ENCODE measurements around the gene REXO1. TPM values are rescaled to one million over a fixed set of nuclear protein-coding genes. Genes with fewer than 3 reads are reported as not detected.
A peak's percentile ranks its signal among the peaks of the same experiment; 100 is the strongest.

Gene REXO1
- total and polyA plus RNA-seq, 9 of the 15 experiments (the other 6 are each of a cell fraction or from before 2014, with no cell fraction given): 0.04 to 63.3 (median 15.8) TPM

- 0 out of 4 replicates have a peak, but pooled peaks of 1 of the 2 experiments have one; percentile 9 for TF ChIP-seq UBTF (IDR thresholded peaks at IDR 0.05; ENCODE audit: borderline replicate concordance in 1 of 2, low read depth in 2 of 2, low read length in 2 of 2)
- TF ChIP-seq DMBX1 (CRISPR knock-in tag; IDR thresholded peaks at IDR 0.05; ENCODE audit: borderline replicate concordance): peak; percentile 49; the same call in 1 of the 2 replicates
- no peak for TF ChIP-seq ZFPM2 (CRISPR knock-in tag; IDR thresholded peaks at IDR 0.05)
- TF ChIP-seq ZBTB17 (CRISPR knock-in tag; IDR thresholded peaks at IDR 0.05): 0 out of 2 replicates have a peak, but pooled peaks have one; percentile 11
- TF ChIP-seq ZNF655 (CRISPR knock-in tag; IDR thresholded peaks at IDR 0.05): no peak
- TF ChIP-seq CBX1 (IDR thresholded peaks at IDR 0.05; ENCODE audit: low read depth): 0 out of 2 replicates have a peak, but pooled peaks have one; percentile 28
- peak in 1 of 2 experiments; percentile 39; a peak in 1 of 4 replicates for TF ChIP-seq MNT (conservative IDR thresholded peaks at IDR 0.05)
- TF ChIP-seq U2AF1 (optimal IDR thresholded peaks at IDR 0.05; ENCODE audit: low read depth, low read length): no peak
- TF ChIP-seq RBBP5 (IDR thresholded peaks at IDR 0.05; ENCODE audit: borderline replicate concordance, insufficient read depth, low read length, poor library complexity, severe bottlenecking): peak; percentile 68
- TF ChIP-seq KAT7 (CRISPR knock-in tag; IDR thresholded peaks at IDR 0.05; ENCODE audit: borderline replicate concordance): 0 out of 2 replicates have a peak, but pooled peaks have one; percentile 63
- no peak for TF ChIP-seq FOXK1 (CRISPR knock-in tag; IDR thresholded peaks at IDR 0.05; ENCODE audit: borderline replicate concordance)
- TF ChIP-seq ZFX (CRISPR knock-in tag; IDR thresholded peaks at IDR 0.05): peak; percentile 52; the same call in 1 of the 2 replicates
- TF ChIP-seq MAZ (CRISPR knock-in tag; conservative IDR thresholded peaks at IDR 0.05 in 1 of 2, IDR thresholded peaks at IDR 0.05 in 1 of 2): 0 out of 4 replicates have a peak, but pooled peaks have one; percentile 15 to 48
- no peak for TF ChIP-seq NRF1 (conservative IDR thresholded peaks at IDR 0.05 in 1 of 2, IDR thresholded peaks at IDR 0.05 in 1 of 2)
- TF ChIP-seq ZNF280B (CRISPR knock-in tag; IDR thresholded peaks at IDR 0.05): no peak
- TF ChIP-seq RBFOX2 (IDR thresholded peaks at IDR 0.05; ENCODE audit: low read depth, low read length): peak; percentile 42
- TF ChIP-seq TCF7L2 (IDR thresholded peaks at IDR 0.05; ENCODE audit: low read depth, low read length): peak; percentile 69
- peak; percentile 59 for TF ChIP-seq POLR2G (IDR thresholded peaks at IDR 0.05; ENCODE audit: low read depth, low read length)
These were observed 25.5 kb upstream of the REXO1 start (continued) for GRCh38 chr19:1873524-1874473.

All from K562 (cell line).